Fibroblast of lung (primary cell): Measurements from ENCODE around the gene KNOP1. TPM values are rescaled to one million over a fixed set of nuclear protein-coding genes. Genes with fewer than 3 reads are reported as not detected.

Experiments
- DNase-seq, 2 donors: peaks; one replicate each; pipeline versions ENCODE4 v3.0.0 to v3.0.0-alpha.2; 2010; ENCODE audit warnings: low read depth in 2 of 2
- H2AFZ ChIP-seq: 2 replicates; pipeline ENCODE4 v1.5.1; 2012; ENCODE audit warnings: low read length, control low read depth, inconsistent platforms
- H3K27ac ChIP-seq: 2 replicates; pipeline ENCODE4 v1.5.1; 2011; ENCODE audit warnings: low read length, control low read depth; ENCODE audit not compliant: insufficient read depth
- H3K27me3 ChIP-seq: 2 replicates; pipeline ENCODE4 v1.5.1; 2011; ENCODE audit warnings: mild to moderate bottlenecking, low read length; ENCODE audit not compliant: control insufficient read depth, insufficient read depth
- H3K36me3 ChIP-seq: 2 replicates; pipeline ENCODE4 v1.5.1; 2011; ENCODE audit warnings: low read length; ENCODE audit not compliant: control insufficient read depth, insufficient read depth
- H3K4me1 ChIP-seq: 2 replicates; pipeline ENCODE4 v1.5.1; 2011; ENCODE audit warnings: low read length; ENCODE audit not compliant: control insufficient read depth, insufficient read depth; ENCODE audit errors: extremely low read depth
- H3K4me2 ChIP-seq: 2 replicates; pipeline ENCODE4 v1.5.1; 2011; ENCODE audit warnings: low read length, control low read depth; ENCODE audit not compliant: insufficient read depth; ENCODE audit errors: extremely low read depth
- H3K4me3 ChIP-seq, 4 experiments: fragments of 200-600 bp in 1 of 4; sonication (generic) in 1 of 4; replicated peaks in 1 of 4; 2 replicates each; pipeline ENCODE4 v1.5.1; 2011 to 2016; ENCODE audit warnings: low read length in 4 of 4, low read depth in 3 of 4, mild to moderate bottlenecking in 3 of 4, control low read depth in 2 of 4, inconsistent platforms in 1 of 4, mixed read lengths in 1 of 4; ENCODE audit not compliant: insufficient read depth in 1 of 4; ENCODE audit errors: control extremely low read depth in 1 of 4
- H3K79me2 ChIP-seq: 2 replicates; pipeline ENCODE4 v1.5.1; 2012; ENCODE audit warnings: mild to moderate bottlenecking, low read length, inconsistent platforms; ENCODE audit not compliant: control insufficient read depth, insufficient read depth
- H3K9ac ChIP-seq: 2 replicates; pipeline ENCODE4 v1.5.1; 2011; ENCODE audit warnings: mild to moderate bottlenecking, low read length, control low read depth; ENCODE audit not compliant: insufficient read depth
- H3K9me3 ChIP-seq: 2 replicates; pipeline ENCODE4 v1.5.1; 2012; ENCODE audit warnings: low read depth, low read length; ENCODE audit not compliant: control insufficient read depth, insufficient read depth
- H4K20me1 ChIP-seq: 2 replicates; pipeline ENCODE4 v1.5.1; 2011; ENCODE audit warnings: low read length; ENCODE audit not compliant: control insufficient read depth, insufficient read depth; ENCODE audit errors: extremely low read depth
- EZH2 ChIP-seq: IDR thresholded peaks from 2 replicates; pipeline ENCODE4 v1.5.1; 2012; ENCODE audit warnings: low read length, control low read depth, mild to moderate bottlenecking; ENCODE audit errors: missing control alignments
- polyA minus RNA-seq: library from RNA; depleted of rRNA, polyadenylated mRNA; stranded (reverse); fragments of >200 nt; gene quantifications from 2 replicates; pipeline ENCODE4 v1.2.3, GENCODE V29; 2011; ENCODE audit warnings: low replicate concordance
- polyA plus RNA-seq, 2 donors: library from polyadenylated mRNA; depleted of rRNA in 1 of 2; stranded (reverse) in 1 of 2; unstranded in 1 of 2; fragments of >200 nt; gene quantifications; 2 replicates each; pipeline ENCODE4 v1.2.1, GENCODE V29; 2011 to 2012; ENCODE audit warnings: missing spikeins in 1 of 2
- total RNA-seq: library from RNA; depleted of rRNA; stranded (reverse); fragments of >200 nt; gene quantifications from 2 replicates; pipeline ENCODE4 v1.2.1, GENCODE V29; 2014
- TF ChIP-seq, protein P1 (sequence below), 2 donors: IDR thresholded peaks in 1 of 2; conservative IDR thresholded peaks in 1 of 2; 1 replicate in 1 of 2; 2 replicates in 1 of 2; pipeline ENCODE4 v1.5.1; 2011 to 2012; ENCODE audit warnings: low read length in 2 of 2, control low read depth in 1 of 2, inconsistent platforms in 1 of 2, low read depth in 1 of 2, mild to moderate bottlenecking in 1 of 2

KNOP1 gene, protein sequence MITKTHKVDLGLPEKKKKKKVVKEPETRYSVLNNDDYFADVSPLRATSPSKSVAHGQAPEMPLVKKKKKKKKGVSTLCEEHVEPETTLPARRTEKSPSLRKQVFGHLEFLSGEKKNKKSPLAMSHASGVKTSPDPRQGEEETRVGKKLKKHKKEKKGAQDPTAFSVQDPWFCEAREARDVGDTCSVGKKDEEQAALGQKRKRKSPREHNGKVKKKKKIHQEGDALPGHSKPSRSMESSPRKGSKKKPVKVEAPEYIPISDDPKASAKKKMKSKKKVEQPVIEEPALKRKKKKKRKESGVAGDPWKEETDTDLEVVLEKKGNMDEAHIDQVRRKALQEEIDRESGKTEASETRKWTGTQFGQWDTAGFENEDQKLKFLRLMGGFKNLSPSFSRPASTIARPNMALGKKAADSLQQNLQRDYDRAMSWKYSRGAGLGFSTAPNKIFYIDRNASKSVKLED
- total RNA-seq = 7.8 and 9.2 TPM in 2 replicates
- polyA plus RNA-seq = 10.7 and 12.1 TPM in 2 replicates
- 18.1 and 19.5 TPM in 2 replicates for polyA plus RNA-seq (2012)
- polyA minus RNA-seq = 4.0 and 7.7 TPM in 2 replicates

DNA sequence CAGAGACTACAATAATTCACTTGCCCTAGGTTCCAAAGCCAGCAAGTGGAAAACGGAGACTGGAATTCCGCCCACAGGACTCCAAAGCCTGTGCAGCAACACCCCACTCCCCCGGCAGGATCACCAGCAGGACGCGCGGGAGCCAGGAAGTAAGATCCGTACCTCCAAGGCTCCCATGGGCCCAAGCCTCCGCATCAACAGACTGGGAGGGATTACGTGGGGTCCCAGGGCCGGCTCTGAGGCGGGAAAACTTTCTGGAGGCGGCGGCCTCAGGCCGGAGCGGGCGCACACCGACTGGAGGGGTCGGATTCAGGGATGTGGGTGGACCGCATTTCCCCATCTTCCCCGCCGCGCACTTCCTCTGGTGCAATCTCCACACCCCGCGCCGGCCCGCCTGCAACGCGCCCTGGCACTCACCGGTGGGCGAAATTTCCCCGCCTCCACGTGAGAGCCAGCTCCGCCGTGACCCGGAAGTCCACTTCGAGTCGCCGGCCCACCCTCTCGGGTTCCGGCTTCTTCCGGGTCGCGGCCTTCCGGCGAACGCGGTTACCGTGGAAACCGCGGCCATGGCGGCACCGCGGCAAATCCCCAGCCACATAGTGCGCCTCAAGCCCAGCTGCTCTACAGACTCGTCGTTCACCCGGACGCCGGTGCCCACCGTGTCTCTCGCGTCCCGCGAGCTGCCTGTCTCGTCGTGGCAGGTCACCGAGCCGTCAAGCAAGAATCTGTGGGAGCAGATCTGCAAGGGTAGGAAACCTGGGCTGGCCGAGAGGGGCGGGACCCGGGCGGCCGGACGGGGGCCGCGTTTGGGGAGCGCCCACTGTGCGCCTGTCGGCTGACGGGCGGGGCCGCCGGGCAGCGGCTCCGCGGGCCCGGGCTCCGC is at the start of gene KNOP1, which contains the start of gene IQCK:
Gene KNOP1, minus strand, starts transcription at position 487 of the 883 bp plus-strand sequence. CDS start 3,192 bp downstream, outside the sequence.
Gene IQCK, plus strand, starts transcription at position 531 of the 883 bp plus-strand sequence. Its CDS starts 36 bp downstream, at position 567.
- H3K9me3 ChIP-seq = no peaks in the 10 kb centered on the region
- H3K36me3 ChIP-seq = peaks cover 4% of the 10 kb centered on the region
- peak within 1 kb of the TSS; percentile 71 for H3K9ac ChIP-seq
- peak within 1 kb of the TSS; percentile 84 for H3K4me2 ChIP-seq
- no peak for TF ChIP-seq EZH2
- TF ChIP-seq, protein P1, sequence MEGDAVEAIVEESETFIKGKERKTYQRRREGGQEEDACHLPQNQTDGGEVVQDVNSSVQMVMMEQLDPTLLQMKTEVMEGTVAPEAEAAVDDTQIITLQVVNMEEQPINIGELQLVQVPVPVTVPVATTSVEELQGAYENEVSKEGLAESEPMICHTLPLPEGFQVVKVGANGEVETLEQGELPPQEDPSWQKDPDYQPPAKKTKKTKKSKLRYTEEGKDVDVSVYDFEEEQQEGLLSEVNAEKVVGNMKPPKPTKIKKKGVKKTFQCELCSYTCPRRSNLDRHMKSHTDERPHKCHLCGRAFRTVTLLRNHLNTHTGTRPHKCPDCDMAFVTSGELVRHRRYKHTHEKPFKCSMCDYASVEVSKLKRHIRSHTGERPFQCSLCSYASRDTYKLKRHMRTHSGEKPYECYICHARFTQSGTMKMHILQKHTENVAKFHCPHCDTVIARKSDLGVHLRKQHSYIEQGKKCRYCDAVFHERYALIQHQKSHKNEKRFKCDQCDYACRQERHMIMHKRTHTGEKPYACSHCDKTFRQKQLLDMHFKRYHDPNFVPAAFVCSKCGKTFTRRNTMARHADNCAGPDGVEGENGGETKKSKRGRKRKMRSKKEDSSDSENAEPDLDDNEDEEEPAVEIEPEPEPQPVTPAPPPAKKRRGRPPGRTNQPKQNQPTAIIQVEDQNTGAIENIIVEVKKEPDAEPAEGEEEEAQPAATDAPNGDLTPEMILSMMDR (conservative IDR thresholded peaks at IDR 0.05 in 1 of 2, IDR thresholded peaks at IDR 0.05 in 1 of 2; ENCODE audit: low read depth in 1 of 2, low read length in 2 of 2) = peak in 1 of 2 donors; percentile 16
- no peaks in the 10 kb centered on the region for H4K20me1 ChIP-seq
- H3K4me1 ChIP-seq = no peaks in the 10 kb centered on the region
- H3K79me2 ChIP-seq = peaks cover 24% of the 10 kb centered on the region
- peak; percentile 87 to 89 for DNase-seq
- peak within 1 kb of the TSS; percentile 88 to 95 (median 92) for H3K4me3 ChIP-seq
- H3K27ac ChIP-seq = peak within 1 kb of the TSS; percentile 85
- H3K27me3 ChIP-seq = no peaks in the 10 kb centered on the region
- peak within 1 kb of the TSS; percentile 99 for H2AFZ ChIP-seq

DNA sequence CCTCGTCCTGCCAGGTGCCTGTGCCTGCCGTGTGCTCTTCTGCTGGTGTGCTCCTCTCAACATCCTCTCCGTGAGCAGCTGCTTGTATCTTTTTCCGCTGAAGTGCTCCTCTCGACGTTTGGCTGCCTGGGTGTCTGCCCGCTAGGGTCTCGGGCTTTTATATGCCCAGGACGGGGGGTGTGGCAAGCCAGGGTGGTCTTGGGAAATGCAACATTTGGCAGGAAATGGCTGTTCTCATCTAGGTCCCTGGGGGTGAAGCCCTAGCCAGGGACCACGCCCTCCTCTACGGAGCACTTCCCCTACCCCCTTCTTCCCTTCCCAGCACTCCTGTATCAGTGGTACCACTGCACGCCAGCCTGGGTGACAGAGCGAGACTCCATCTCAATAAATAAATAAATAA is 49.5 kb upstream of the KNOP1 start:
- Histone ChIP-seq H3K27ac (no peak overlapping the region), H3K4me1 (no peaks in the 10 kb centered on the region), H3K4me2 (no peak overlapping the region), H3K9me3 (no peaks in the 10 kb centered on the region), H3K9ac (no peak overlapping the region), H4K20me1 (no peaks in the 10 kb centered on the region), H3K4me3 (no peak overlapping the region), H3K27me3 (no peaks in the 10 kb centered on the region), H2AFZ (no peak overlapping the region), H3K36me3 (no peaks in the 10 kb centered on the region), H3K79me2 (no peaks in the 10 kb centered on the region)
- DNase-seq = no peak
- TF ChIP-seq, protein P1 (conservative IDR thresholded peaks at IDR 0.05 in 1 of 2, IDR thresholded peaks at IDR 0.05 in 1 of 2; ENCODE audit: low read depth in 1 of 2, low read length in 2 of 2) = no peak
- no peak for TF ChIP-seq EZH2

DNA sequence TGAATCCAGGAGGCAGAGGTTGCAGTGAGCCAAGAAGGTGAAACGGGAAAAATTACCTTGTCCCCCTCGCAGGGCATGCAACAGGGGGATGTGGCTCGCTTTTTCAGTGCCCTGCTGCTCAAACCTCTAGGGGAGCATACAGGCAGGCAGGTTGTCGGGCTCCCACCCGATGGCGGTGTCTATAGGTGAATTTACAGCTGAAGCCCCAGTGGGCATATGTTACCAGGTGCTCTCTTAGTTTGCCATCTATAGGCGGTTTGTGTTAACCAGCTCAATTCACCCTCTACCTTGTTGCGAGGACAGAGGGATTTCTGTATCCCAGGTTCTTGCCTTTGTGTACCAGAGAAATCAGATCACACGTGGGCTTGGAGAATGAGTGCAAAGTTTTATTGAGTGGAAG is 49.0 kb upstream of the KNOP1 start:
- no peak overlapping the region for H2AFZ ChIP-seq
- H3K36me3 ChIP-seq = no peaks in the 10 kb centered on the region
- H3K27ac ChIP-seq = no peak overlapping the region
- H3K79me2 ChIP-seq = no peaks in the 10 kb centered on the region
- DNase-seq = no peak
- no peaks in the 10 kb centered on the region for H3K9me3 ChIP-seq
- H3K27me3 ChIP-seq = no peaks in the 10 kb centered on the region
- no peaks in the 10 kb centered on the region for H4K20me1 ChIP-seq
- H3K9ac ChIP-seq = no peak overlapping the region
- no peak overlapping the region for H3K4me3 ChIP-seq
- no peak overlapping the region for H3K4me2 ChIP-seq
- H3K4me1 ChIP-seq = no peaks in the 10 kb centered on the region
- TF ChIP-seq, protein P1 (conservative IDR thresholded peaks at IDR 0.05 in 1 of 2, IDR thresholded peaks at IDR 0.05 in 1 of 2; ENCODE audit: low read depth in 1 of 2, low read length in 2 of 2) = no peak
- TF ChIP-seq EZH2 = no peak
